HTR-8/SVneo (cell line): Measurements from ENCODE around the gene PLEKHA7.
A peak's percentile ranks its signal among the peaks of the same experiment; 100 is the strongest.

Experiments
- DNase-seq: peaks from one replicate; pipeline ENCODE4 v3.0.0; 2011; ENCODE audit warnings: low spot score, mixed read lengths; ENCODE audit not compliant: insufficient read length
- FAIRE-seq: peaks from 2 replicates; lab custom pipeline; 2011; peaks lifted over from hg19 to GRCh38; lab: Jason Lieb, UNC

The PLEKHA7 gene

GRCh38 chr11:16781936-16782919 lies 232.0 kb downstream of the PLEKHA7 start:
- no peak for DNase-seq
- FAIRE-seq = peak; percentile 40

GRCh38 chr11:16780698-16781550 lies 233.3 kb downstream of the PLEKHA7 start:
- no peak for FAIRE-seq
- no peak for DNase-seq

GRCh38 chr11:16780146-16780545 lies 234.1 kb downstream of the PLEKHA7 start:
- FAIRE-seq (no peak), DNase-seq (no peak)

GRCh38 chr11:16779436-16779835 lies 234.8 kb downstream of the PLEKHA7 start:
- DNase-seq = no peak
- FAIRE-seq = no peak

GRCh38 chr11:16778876-16779275 lies 235.3 kb downstream of the PLEKHA7 start:
- DNase-seq = no peak

GRCh38 chr11:16778286-16778685 lies 235.9 kb downstream of the PLEKHA7 start:
- FAIRE-seq (no peak), DNase-seq (no peak)

More at GRCh38 chr11:16778876-16779275, 235.3 kb downstream of the PLEKHA7 start:
- FAIRE-seq = no peak

- FAIRE-seq = no peak
Measured at GRCh38 chr11:16777613-16777975, 236.6 kb downstream of the PLEKHA7 start.

GRCh38 chr11:16776711-16777612 lies 237.3 kb downstream of the PLEKHA7 start:
- DNase-seq (no peak), FAIRE-seq (no peak)

More at GRCh38 chr11:16777613-16777975, 236.6 kb downstream of the PLEKHA7 start:
- no peak for DNase-seq

GRCh38 chr11:16775614-16776283 lies 238.5 kb downstream of the PLEKHA7 start:
- no peak for DNase-seq
- peak; percentile 49 for FAIRE-seq

- no peak for DNase-seq
- FAIRE-seq = no peak
Measured at GRCh38 chr11:16774936-16775613, 239.1 kb downstream of the PLEKHA7 start.

GRCh38 chr11:16773981-16774935 lies 240.0 kb downstream of the PLEKHA7 start:
- FAIRE-seq (no peak), DNase-seq (no peak)

GRCh38 chr11:16772141-16772512 lies 242.1 kb downstream of the PLEKHA7 start:
- no peak for FAIRE-seq
- DNase-seq = no peak

- DNase-seq (no peak), FAIRE-seq (peak; percentile 26)
Measured at GRCh38 chr11:16771350-16772140, 242.7 kb downstream of the PLEKHA7 start.

GRCh38 chr11:16770016-16770415 lies 244.2 kb downstream of the PLEKHA7 start:
- DNase-seq = no peak
- FAIRE-seq = no peak

- no peak for FAIRE-seq
- DNase-seq = no peak
Measured at GRCh38 chr11:16769386-16769785, 244.8 kb downstream of the PLEKHA7 start.

- DNase-seq (no peak), FAIRE-seq (no peak)
Measured at GRCh38 chr11:16767957-16768356, 246.3 kb downstream of the PLEKHA7 start.

- DNase-seq (no peak), FAIRE-seq (no peak)
Measured at GRCh38 chr11:16767137-16767536, 247.1 kb downstream of the PLEKHA7 start.
